Loucy (cell line): Measurements from ENCODE around the gene MPO.

Experiments used
- H2AFZ ChIP-seq: fragments of 200-600 bp; sonication (generic); 2 replicates; pipeline ENCODE4 v1.6.0; 2016; ENCODE audit warnings: antibody characterized with exemption, mild to moderate bottlenecking, low read length, moderate library complexity
- H3F3A ChIP-seq: fragments of 200-600 bp; 2 replicates; pipeline ENCODE4 v1.6.0; 2016; ENCODE audit warnings: antibody characterized with exemption, low read depth, mild to moderate bottlenecking
- H3K27me3 ChIP-seq: fragments of 200-600 bp; sonication (generic); 2 replicates; pipeline ENCODE4 v1.6.1; 2014; ENCODE audit warnings: low read length, mild to moderate bottlenecking; ENCODE audit not compliant: insufficient read depth, poor library complexity, severe bottlenecking
- H3K36me3 ChIP-seq: fragments of 200-600 bp; sonication (generic); 2 replicates; pipeline ENCODE4 v1.6.1; 2016; ENCODE audit warnings: low read length; ENCODE audit not compliant: insufficient read depth
- H3K4me1 ChIP-seq: fragments of 200-600 bp; sonication (generic); 2 replicates; pipeline ENCODE4 v1.5.1; 2014; ENCODE audit warnings: low read length, mild to moderate bottlenecking; ENCODE audit not compliant: insufficient read depth, poor library complexity, severe bottlenecking
- H3K4me2 ChIP-seq: fragments of 200-600 bp; sonication (generic); 2 replicates; pipeline ENCODE4 v1.6.0; 2014; ENCODE audit warnings: antibody characterized with exemption, low read length, low read depth, mild to moderate bottlenecking; ENCODE audit not compliant: poor library complexity, severe bottlenecking
- H3K4me3 ChIP-seq: fragments of 200-600 bp; sonication (generic); 2 replicates; pipeline ENCODE4 v1.5.1; 2014; ENCODE audit warnings: low read length, mild to moderate bottlenecking, mixed read lengths; ENCODE audit not compliant: poor library complexity, severe bottlenecking
- H3K79me2 ChIP-seq: fragments of 200-600 bp; sonication (generic); 2 replicates; pipeline ENCODE4 v1.6.1; 2014; ENCODE audit warnings: low read length; ENCODE audit not compliant: insufficient read depth
- H3K9ac ChIP-seq: fragments of 200-600 bp; sonication (generic); 2 replicates; pipeline ENCODE4 v1.6.0; 2014; ENCODE audit warnings: mild to moderate bottlenecking, low read depth, low read length, moderate library complexity; ENCODE audit not compliant: poor library complexity, severe bottlenecking
- H3K9me2 ChIP-seq: fragments of 200-600 bp; sonication (generic); replicated peaks from 2 replicates; pipeline ENCODE4 v1.6.1; 2016; ENCODE audit warnings: low read depth, low read length, mixed read lengths
- H3K9me3 ChIP-seq: fragments of 200-600 bp; sonication (generic); 2 replicates; pipeline ENCODE4 v1.6.1; 2014; ENCODE audit warnings: mild to moderate bottlenecking, antibody characterized with exemption, low read length, low read depth; ENCODE audit not compliant: insufficient read depth
- H4K20me1 ChIP-seq: fragments of 200-600 bp; sonication (generic); 2 replicates; pipeline ENCODE4 v1.6.0; 2014; ENCODE audit warnings: antibody characterized with exemption, low read length, mild to moderate bottlenecking; ENCODE audit not compliant: insufficient read depth, poor library complexity, severe bottlenecking
- EZH2phosphoT487 ChIP-seq: fragments of 200-600 bp; IDR thresholded peaks from 2 replicates; pipeline ENCODE4 v1.6.1; 2018; ENCODE audit warnings: antibody characterized with exemption, mild to moderate bottlenecking, moderate library complexity, borderline replicate concordance
- TF ChIP-seq, protein P1 (sequence below): fragments of 200-600 bp; sonication (generic); conservative IDR thresholded peaks from 2 replicates; pipeline ENCODE4 v1.5.1; 2014; ENCODE audit warnings: mild to moderate bottlenecking, antibody characterized with exemption, low read length

MPO gene

DNA sequence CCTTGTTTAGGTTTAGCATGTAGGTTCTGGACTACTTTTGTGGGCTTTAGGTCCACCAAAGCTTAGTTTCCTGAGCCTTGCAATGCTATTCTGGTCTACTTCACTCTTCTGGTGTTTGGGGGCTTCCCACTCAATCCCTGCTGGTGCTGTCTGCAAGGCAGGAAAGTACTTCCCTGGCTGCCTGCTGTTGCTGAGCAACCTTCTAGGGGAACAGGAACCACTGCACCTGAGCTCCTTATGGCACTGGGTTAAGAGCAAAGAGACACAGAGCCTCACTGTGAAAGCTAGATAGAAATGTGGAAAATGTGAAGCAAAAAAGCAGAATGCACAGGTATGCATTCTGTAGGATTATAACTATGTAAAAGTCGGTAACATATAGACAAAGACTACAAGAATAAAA lies 17.0 kb downstream of the MPO start:
- Histone ChIP-seq H3K4me2 (no peak overlapping the region), H3K4me3 (no peak overlapping the region), H3K9me2 (no peaks in the 10 kb centered on the region), H3K9ac (no peak overlapping the region), H3K36me3 (no peaks in the 10 kb centered on the region), H3K27me3 (peaks cover 24% of the 10 kb centered on the region), H3F3A (no peaks in the 10 kb centered on the region), H4K20me1 (no peaks in the 10 kb centered on the region), H3K79me2 (no peaks in the 10 kb centered on the region), H3K4me1 (no peaks in the 10 kb centered on the region), H3K9me3 (no peaks in the 10 kb centered on the region), H2AFZ (no peak overlapping the region)
- TF ChIP-seq, protein P1, sequence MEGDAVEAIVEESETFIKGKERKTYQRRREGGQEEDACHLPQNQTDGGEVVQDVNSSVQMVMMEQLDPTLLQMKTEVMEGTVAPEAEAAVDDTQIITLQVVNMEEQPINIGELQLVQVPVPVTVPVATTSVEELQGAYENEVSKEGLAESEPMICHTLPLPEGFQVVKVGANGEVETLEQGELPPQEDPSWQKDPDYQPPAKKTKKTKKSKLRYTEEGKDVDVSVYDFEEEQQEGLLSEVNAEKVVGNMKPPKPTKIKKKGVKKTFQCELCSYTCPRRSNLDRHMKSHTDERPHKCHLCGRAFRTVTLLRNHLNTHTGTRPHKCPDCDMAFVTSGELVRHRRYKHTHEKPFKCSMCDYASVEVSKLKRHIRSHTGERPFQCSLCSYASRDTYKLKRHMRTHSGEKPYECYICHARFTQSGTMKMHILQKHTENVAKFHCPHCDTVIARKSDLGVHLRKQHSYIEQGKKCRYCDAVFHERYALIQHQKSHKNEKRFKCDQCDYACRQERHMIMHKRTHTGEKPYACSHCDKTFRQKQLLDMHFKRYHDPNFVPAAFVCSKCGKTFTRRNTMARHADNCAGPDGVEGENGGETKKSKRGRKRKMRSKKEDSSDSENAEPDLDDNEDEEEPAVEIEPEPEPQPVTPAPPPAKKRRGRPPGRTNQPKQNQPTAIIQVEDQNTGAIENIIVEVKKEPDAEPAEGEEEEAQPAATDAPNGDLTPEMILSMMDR: no peak
- no peak for TF ChIP-seq EZH2phosphoT487

DNA sequence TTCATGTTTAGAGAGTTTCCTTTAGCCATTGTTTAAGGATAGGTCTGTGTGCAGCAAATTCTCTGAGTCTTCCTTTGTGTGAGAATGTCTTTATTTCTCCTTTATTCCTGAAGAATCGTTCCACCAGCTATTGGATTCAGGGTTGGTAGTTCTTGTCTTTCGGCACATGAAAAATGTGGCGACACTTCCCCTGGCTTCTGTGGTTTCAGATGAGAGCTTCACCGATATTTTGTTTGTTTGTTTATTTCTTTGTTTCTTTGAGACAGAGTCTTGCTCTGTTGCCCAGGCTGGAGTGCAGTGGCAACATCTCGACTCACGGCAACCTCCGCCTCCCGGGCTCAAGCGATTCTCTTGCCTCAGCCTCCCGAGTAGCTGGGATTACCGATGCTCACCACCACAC lies 18.6 kb downstream of the MPO start:
- Histone ChIP-seq H3K9ac (no peak overlapping the region), H3K4me3 (no peak overlapping the region), H3K9me3 (no peaks in the 10 kb centered on the region), H3K27me3 (peaks cover 24% of the 10 kb centered on the region), H3K9me2 (no peaks in the 10 kb centered on the region), H3K79me2 (no peaks in the 10 kb centered on the region), H3K4me2 (no peak overlapping the region), H3K36me3 (no peaks in the 10 kb centered on the region), H2AFZ (no peak overlapping the region), H3K4me1 (no peaks in the 10 kb centered on the region), H4K20me1 (no peaks in the 10 kb centered on the region), H3F3A (no peaks in the 10 kb centered on the region)
- TF ChIP-seq, protein P1: no peak
- no peak for TF ChIP-seq EZH2phosphoT487

DNA sequence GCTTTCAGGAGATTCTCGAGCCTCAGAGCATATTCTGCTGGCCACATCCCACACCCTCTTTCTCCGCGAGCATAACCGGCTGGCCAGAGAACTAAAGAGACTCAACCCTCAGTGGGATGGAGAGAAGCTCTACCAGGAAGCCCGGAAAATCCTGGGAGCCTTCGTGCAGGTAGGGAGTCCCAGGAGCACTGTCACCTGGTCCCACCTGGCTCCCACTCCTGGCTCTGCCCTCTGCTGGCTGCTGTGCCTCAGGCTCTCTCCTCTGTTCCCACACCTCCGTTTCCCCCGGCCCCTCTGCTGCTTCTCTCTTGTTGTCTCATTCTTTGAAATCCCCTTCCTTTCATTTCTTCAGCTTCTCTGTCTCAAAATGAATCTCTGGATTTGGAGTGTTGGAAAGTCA lies 25.9 kb downstream of the MPO start:
- Histone ChIP-seq H3K9me3 (no peaks in the 10 kb centered on the region), H3K4me1 (no peaks in the 10 kb centered on the region), H3K9ac (no peak overlapping the region), H4K20me1 (no peaks in the 10 kb centered on the region), H3K27me3 (peaks cover under 1% of the 10 kb centered on the region), H3K4me3 (no peak overlapping the region), H2AFZ (no peak overlapping the region), H3K36me3 (no peaks in the 10 kb centered on the region), H3K9me2 (no peaks in the 10 kb centered on the region), H3K79me2 (no peaks in the 10 kb centered on the region), H3K4me2 (no peak overlapping the region), H3F3A (no peaks in the 10 kb centered on the region)
- TF ChIP-seq, protein P1: peak; percentile 27; the same call in 1 of the 2 replicates
- no peak for TF ChIP-seq EZH2phosphoT487
